Measurements from ENCODE around the gene ARHGEF25.
"Not testable (repeated sequence)": the region's sequence is repeated elsewhere in the genome, so short reads cannot be mapped to it uniquely, and the experiment has no call there.

Gene ARHGEF25

GRCh38 chr12:57611108-57611826 is at the start of gene ARHGEF25:
TSS of gene ARHGEF25 (plus strand) at chr12:57611435. CDS start at chr12:57611895, 460 bp downstream.
- DNase-seq, result peak; percentile 56

- DNase-seq, result no peak
Measured at GRCh38 chr12:57563358-57563757, 47.9 kb upstream of the ARHGEF25 start.

GRCh38 chr12:57564178-57564740 is 47.0 kb upstream of the ARHGEF25 start:
- no peak for DNase-seq

GRCh38 chr12:57568838-57569237 is 42.4 kb upstream of the ARHGEF25 start:
- no peak for DNase-seq

GRCh38 chr12:57569858-57570257 is 41.4 kb upstream of the ARHGEF25 start:
- no peak for DNase-seq

- DNase-seq, result not testable (repeated sequence)
Measured at GRCh38 chr12:57570438-57570837, 40.8 kb upstream of the ARHGEF25 start.

GRCh38 chr12:57571926-57572762 is 39.1 kb upstream of the ARHGEF25 start:
- no peak for DNase-seq

GRCh38 chr12:57574795-57575194 is 36.4 kb upstream of the ARHGEF25 start:
- no peak for DNase-seq

GRCh38 chr12:57575771-57576612 is 35.2 kb upstream of the ARHGEF25 start:
- DNase-seq, result no peak

GRCh38 chr12:57576613-57577160 is 34.5 kb upstream of the ARHGEF25 start:
- no peak for DNase-seq

GRCh38 chr12:57577981-57578758 is 33.1 kb upstream of the ARHGEF25 start:
- DNase-seq, result no peak

GRCh38 chr12:57579011-57579410 is 32.2 kb upstream of the ARHGEF25 start:
- no peak for DNase-seq

- no peak for DNase-seq
Measured at GRCh38 chr12:57579677-57580465, 31.4 kb upstream of the ARHGEF25 start.

- no peak for DNase-seq
Measured at GRCh38 chr12:57580466-57580795, 30.8 kb upstream of the ARHGEF25 start.

- DNase-seq, result no peak
Measured at GRCh38 chr12:57581802-57582201, 29.4 kb upstream of the ARHGEF25 start.

- no peak for DNase-seq
Measured at GRCh38 chr12:57582440-57582839, 28.8 kb upstream of the ARHGEF25 start.

- peak; percentile 55 for DNase-seq
Measured at GRCh38 chr12:57583008-57583831, 28.0 kb upstream of the ARHGEF25 start.

- no peak for DNase-seq
Measured at GRCh38 chr12:57584050-57584449, 27.2 kb upstream of the ARHGEF25 start.

GRCh38 chr12:57584690-57585089 is 26.5 kb upstream of the ARHGEF25 start:
- no peak for DNase-seq

- no peak for DNase-seq
Measured at GRCh38 chr12:57585156-57585555, 26.1 kb upstream of the ARHGEF25 start.
